ENCODE measurements around the gene CPA5.

The CPA5 gene

DNA sequence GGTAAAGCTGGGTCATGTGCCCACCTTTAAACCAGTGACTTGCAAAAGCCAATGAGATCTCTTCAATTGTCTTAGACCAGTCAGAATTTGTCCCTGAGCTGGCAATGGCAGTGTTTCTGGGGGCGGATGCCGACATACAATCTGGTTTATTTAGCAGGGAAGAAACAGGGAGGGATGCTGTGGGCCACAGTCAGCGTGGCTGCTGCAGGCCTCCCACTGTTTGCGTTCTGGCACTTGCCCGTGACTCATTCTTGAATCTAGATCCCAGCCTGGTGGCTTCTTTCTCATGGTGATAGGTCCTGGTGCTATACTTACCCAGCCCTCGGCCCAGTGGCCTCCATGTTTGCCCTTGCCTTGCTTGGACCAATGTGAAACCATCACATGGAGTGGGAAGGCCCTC lies 32.6 kb downstream of the CPA5 start:
- FAIRE-seq (no peak), DNase-seq (ENCODE audit: low spot score) (no peak)

DNA sequence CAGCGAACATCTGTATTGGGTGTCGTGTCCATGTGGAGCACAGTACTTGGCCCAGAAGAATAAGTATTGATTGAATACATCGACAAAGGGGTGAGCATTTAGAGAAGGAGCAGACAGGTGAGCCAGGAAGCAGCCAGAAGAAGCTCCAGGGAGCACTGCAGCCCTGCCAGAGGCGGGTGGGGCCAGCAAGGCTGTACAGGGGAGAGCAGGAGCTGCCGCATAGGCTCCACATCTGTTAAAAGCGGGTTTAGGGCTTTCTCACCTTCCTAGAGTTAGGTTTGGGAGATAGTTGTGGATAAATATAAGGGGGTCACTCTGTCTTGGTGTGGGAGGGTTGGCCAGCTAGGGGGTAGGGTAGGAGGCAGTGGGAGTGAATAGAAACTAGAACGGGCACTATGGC lies 34.4 kb downstream of the CPA5 start:
- no peak for FAIRE-seq
- no peak for DNase-seq (ENCODE audit: low spot score)

DNA sequence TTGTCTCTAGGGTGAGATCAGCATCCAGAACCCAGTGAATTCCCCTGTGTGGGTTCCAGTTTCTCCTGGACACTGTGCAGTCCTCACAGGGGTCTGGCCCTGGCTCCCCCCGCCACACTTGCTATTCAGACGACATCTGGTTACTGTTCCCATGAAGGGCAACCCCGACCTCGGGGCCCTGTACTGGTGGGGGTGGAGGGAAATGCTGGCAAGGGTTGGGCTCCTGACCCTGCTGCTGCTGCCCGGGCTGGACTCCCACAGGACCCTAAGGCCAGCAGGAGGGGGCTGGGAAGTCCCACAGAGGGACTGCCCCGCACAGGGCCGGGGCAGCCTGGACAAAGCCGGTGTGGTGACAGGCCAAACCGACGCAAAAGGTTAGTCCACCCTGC lies 34.9 kb downstream of the CPA5 start:
- no peak for DNase-seq (ENCODE audit: low spot score)
- FAIRE-seq = no peak

DNA sequence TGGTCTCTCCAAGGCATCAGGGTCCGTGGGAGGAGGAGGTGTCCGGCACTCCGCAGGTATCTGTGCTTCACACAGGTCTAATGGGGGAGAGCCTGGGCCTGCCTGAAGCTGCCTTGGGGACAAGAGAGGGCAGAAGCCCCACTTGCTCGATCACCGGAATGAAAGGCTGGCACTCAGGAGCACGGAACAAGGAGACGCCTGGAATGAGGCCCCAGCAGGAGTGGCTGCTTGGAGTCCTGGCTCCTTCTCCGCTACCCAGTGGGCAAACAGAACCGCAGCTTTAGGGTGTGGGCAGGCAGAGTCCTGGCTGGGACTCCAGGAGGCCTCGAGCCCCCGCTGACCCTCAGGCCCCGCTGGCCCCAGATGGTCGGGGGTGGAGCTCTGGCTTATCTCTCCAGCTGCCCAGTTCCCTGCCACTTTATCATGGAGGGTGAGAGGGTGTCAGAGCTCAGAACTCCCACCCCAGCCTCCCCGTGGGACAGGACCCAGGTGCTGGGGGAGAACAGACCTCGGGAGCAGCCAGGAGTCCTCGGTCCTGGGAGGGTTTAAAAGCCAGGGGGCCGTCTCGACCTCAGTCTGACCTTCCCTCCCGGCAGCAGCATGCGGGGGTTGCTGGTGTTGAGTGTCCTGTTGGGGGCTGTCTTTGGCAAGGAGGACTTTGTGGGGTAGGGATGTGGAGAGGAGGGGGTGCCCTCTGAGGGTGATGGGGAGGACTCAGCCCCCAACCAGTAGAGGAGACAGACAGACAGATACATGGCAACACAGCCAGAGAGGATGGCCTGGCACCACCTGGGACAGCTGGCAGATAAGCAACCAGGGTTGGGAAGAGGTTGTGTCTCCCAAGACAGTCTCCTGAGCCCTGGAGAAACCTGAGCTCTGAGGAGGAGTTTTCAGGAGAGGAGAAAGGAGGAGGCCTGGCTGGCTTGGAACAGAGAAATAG lies 35.6 kb downstream of the CPA5 start, which contains the start of gene CPA1:
TSS of gene CPA1 (plus strand) at position 574 of the 940 bp plus-strand sequence. CDS start at position 601, 27 bp downstream.
- FAIRE-seq (no peak), DNase-seq (ENCODE audit: low spot score) (no peak)

DNA sequence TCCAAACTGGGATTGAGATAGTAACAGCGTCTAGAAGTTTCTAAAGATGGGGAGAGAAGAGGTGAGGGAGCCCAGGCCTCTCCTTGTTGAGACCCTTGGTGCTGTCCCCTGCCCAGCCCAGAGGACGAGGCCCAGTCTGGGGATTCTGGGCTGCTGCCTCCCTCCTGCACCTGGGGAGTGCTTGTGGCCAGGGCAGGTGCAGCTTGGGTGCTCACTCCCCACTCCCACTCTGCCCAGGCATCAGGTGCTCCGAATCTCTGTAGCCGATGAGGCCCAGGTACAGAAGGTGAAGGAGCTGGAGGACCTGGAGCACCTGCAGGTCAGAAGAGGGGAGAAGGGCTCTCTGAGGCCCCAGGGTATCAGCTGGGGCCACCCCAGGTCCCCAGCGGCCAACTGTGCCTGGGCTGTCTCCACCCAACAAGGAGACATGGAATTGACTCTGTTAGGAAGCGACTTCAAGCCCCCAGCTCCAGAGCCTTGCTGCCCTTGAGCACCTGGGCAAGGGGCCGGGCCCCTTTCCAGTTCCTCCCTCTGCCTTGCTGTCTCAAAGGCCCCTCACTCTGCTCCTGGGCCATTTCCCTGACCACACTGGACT lies 36.3 kb downstream of the CPA5 start:
- DNase-seq (ENCODE audit: low spot score) (no peak), FAIRE-seq (no peak)

DNA sequence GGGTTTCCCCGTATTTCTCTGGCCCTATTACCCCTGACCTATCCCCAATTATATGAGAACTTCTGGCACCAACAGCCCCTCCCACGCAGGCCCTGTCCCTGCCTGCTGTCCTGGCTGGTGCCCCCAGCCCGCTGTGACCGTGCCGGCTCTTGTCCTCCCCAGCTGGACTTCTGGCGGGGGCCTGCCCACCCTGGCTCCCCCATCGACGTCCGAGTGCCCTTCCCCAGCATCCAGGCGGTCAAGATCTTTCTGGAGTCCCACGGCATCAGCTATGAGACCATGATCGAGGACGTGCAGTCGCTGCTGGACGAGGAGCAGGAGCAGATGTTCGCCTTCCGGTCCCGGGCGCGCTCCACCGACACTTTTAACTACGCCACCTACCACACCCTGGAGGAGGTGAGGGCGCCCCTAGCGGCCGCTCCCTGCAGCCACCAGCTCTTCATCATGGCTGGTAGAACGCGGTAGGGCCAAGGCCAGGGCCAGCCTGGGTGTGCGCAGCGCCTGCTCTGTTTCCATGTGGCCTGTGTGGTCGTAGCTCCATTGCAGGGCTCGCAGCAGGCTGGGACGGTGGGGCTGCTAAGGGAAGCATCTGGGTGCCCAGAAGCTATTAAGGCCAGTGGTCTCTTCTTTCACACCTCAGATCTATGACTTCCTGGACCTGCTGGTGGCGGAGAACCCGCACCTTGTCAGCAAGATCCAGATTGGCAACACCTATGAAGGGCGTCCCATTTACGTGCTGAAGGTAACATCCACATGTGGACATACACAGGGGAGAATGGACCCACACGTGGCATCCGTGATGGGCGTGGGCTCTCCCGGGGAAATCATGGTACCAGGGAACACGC lies 37.1 kb downstream of the CPA5 start:
- no peak for DNase-seq (ENCODE audit: low spot score)
- no peak for FAIRE-seq

DNA sequence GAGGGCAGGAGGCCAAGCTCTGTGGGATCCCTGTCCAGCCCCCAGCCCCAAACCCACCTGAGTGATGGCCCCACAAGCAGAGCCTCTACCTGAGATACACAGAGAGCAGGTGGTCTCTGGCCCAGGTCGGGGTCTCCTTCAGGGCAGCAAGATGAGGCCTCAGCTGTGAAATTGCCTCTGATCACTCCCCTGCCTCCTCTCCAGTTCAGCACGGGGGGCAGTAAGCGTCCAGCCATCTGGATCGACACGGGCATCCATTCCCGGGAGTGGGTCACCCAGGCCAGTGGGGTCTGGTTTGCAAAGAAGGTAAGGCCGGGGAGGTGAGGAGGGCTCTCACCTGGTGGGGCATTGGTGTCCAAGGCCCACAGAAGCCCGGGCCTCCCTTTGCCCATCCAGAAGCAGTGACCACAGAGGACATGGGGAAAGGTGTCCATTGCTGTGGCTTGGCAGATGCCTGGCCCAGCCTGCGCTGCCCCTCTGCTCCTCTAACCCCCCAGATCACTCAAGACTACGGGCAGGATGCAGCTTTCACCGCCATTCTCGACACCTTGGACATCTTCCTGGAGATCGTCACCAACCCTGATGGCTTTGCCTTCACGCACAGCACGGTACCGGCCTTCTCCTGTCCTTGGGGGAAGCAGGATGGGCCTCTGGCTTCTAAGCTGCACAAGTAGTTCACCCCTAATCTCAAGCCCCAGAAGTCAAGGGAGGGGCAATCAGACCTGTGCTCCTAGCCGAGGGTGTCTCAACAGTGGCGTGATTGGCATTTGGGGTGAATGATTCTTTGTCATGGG lies 38.8 kb downstream of the CPA5 start:
- no peak for FAIRE-seq
- DNase-seq (ENCODE audit: low spot score) = no peak

DNA sequence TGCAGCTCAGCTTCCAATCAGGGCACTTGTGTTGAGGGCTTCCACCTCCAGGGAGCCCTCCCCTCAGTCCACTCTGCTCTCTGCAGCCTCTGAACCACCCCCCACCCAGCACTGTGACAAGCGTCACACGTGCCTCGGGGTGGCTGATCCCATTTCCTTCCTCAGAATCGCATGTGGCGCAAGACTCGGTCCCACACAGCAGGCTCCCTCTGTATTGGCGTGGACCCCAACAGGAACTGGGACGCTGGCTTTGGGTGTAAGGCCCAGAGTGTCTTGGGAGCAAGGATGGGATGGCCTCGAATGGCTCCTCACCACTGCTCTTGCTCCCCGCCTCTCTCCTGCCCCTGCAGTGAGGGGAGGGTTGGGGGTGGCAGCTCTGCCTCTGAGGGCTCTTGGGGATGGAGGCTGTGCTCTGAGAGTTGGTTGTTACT lies 39.8 kb downstream of the CPA5 start:
- FAIRE-seq (no peak), DNase-seq (ENCODE audit: low spot score) (no peak)

DNA sequence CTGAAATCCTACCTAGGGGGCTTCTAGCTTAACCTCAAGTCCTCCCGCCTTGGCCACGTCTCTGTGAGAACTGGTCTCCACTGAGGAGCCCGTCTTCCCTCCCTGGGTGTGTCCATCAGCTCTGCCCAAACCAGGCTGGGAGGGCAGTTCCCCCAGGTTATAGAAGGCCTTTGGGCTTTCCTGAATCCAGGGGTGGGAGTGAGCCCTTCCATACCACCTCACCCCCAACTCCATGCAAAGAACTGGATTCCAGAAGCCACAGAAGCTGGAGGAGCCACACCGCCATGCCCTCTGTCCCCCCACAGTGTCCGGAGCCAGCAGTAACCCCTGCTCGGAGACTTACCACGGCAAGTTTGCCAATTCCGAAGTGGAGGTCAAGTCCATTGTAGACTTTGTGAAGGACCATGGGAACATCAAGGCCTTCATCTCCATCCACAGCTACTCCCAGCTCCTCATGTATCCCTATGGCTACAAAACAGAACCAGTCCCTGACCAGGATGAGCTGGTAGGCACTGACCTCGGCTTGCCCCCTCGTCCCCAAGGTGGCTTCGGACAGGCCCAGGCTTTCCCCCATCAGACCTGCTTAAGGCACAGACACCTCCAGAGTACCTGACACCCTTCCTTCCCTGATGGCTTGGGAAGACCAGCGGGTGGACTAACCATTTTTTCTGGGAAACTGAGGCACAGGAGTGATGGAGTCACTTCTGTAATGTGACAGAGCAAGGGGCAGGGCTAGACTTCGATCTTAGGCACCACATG lies 40.4 kb downstream of the CPA5 start:
- FAIRE-seq = no peak

DNA sequence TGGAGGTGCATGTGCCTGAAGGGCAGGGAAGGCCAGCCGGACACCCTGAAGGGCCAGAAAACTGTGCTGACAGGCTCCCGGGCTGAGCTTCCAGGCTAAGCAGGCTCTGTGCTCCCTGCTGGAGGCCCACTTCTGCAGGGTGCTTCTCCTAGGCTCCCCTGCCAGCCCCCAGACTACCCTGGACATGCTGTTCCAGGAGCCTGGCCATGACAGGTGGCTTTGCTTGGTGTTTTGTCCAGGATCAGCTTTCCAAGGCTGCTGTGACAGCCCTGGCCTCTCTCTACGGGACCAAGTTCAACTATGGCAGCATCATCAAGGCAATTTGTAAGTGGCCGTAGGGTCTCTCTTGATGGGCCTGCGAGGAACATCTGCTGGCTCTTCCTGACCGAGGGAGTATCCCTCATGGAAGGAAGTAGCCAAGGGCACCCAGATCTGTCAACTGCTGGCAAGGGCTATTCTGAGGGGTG lies 41.0 kb downstream of the CPA5 start:
- FAIRE-seq (no peak), DNase-seq (ENCODE audit: low spot score) (no peak)

More for the DNA sequence above, 40.4 kb downstream of the CPA5 start:
- DNase-seq (ENCODE audit: low spot score) = no peak

DNA sequence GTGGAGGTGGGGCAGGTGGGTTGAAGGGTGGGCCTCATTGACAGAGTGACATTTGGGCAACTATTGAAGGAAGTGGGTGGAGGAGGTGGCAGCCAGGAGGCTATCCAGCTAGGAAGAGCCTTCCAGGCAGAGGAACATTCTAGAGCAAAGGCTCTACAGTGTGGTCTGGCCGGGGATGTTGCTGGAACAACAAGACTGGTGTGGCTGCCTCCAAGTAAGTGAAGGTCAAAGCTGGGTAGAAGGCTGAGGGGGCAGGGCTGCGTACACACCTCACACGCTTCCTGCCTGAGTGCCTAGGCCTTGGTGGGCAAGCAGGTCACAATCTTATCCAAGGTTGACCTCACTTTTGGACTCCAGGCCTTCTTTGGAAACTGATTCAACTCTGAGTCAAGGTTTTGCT lies 42.3 kb downstream of the CPA5 start:
- FAIRE-seq = no peak
- no peak for DNase-seq (ENCODE audit: low spot score)

DNA sequence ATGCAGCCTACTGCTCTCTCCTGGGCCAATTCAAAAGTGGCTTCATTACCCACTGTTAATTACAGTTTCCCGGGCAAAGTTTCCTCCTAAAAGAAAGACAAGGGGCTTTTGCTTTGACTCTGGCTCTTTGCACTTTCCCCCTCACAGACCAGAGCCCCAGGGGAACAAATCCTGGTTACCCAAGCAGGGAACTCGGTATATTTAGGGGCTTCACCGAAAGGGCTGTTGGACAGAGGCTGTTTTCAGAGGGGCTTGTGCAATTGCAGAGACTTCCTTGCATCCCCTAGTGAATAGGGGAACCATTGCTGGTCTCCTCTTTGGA lies 42.7 kb downstream of the CPA5 start:
- no peak for DNase-seq (ENCODE audit: low spot score)
- no peak for FAIRE-seq

DNA sequence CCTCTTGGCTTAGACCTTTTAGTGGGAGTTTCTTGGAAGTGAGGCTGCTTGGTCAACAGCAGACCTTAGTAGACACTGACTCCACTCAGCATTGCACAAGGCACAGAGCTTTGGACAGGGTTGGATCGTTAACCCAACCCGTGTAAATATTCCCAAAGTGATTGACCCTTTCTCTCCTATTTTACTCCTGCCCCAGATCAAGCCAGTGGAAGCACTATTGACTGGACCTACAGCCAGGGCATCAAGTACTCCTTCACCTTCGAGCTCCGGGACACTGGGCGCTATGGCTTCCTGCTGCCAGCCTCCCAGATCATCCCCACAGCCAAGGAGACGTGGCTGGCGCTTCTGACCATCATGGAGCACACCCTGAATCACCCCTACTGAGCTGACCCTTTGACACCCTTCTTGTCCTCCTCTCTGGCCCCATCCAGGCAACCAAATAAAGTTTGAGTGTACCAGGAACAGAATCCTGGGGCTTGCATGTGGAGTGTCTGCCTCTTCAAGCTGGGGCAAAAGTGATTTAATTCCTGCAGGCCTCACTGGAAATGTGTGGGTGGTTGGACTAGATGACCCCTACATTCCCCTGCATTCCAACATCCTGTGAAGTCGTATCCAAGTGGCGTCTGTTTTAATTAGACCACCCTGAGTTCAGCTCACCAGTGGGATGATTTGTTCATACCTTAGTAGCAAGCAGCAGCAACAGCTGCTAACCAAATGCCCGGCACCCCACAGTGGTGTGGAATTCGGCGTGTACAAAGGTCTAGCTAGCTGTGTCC lies 43.2 kb downstream of the CPA5 start:
- no peak for DNase-seq (ENCODE audit: low spot score)

DNA sequence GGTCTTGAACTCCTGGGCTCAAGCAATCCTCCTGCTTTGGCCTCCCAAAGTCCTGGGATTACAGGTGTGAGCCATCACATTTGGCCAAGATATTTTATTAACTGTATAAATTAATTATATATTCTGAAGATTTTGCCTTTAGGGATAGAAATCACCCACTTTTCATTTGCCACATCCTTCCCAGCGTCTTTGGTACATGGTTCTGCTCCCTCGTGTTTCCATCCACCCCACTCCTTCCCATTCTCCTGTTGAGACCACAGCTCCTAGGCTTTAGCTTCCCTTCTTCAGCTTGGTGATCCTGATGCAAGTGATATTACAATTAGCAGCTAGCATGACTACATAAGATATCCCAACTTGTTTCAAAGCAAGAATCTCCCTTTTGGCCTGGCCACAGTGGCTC lies 44.1 kb downstream of the CPA5 start:
- FAIRE-seq = no peak
- DNase-seq (ENCODE audit: low spot score) = no peak

More for the DNA sequence above, 43.2 kb downstream of the CPA5 start:
- no peak for FAIRE-seq

DNA sequence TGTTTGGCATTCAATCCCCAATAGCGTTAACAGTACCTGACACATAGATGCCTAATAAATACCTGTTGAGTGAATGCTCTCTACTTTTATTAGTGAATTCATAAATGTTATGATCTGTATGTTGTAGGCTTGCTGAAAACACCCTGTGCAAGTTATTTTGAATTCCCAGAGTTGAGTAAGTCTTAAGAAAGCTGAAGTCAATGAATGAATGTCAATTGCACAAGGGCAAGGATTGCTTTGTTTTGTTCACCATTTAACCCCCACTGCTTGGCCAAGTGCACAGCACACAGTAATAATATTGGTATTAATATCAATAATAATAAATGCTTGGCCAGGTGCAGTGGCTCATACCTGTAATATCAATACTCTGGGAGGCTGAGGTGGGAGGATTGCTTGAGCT lies 45.9 kb downstream of the CPA5 start:
- FAIRE-seq (no peak), DNase-seq (ENCODE audit: low spot score) (no peak)

DNA sequence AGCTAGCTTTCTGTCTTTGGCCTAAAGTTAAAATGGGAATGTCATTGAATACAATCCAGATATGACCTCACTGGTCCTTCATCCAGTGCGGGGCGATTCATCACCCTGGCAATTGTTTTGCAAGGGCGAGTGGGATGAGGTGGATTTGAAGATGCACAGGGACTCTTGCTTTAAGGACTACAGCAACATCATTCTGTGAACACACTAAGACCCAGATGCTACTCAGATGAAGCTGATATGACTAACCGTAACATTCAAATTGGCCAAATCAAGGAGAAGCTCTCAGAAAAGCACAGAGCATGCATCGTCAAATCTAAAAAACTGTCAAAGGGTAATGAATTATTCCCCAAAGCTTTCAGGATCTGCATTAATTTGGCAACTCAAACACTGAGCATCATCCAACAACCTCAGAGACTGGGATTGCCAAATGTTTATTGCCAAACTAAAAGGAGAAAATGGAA lies 48.5 kb downstream of the CPA5 start:
- no peak for DNase-seq (ENCODE audit: low spot score)

DNA sequence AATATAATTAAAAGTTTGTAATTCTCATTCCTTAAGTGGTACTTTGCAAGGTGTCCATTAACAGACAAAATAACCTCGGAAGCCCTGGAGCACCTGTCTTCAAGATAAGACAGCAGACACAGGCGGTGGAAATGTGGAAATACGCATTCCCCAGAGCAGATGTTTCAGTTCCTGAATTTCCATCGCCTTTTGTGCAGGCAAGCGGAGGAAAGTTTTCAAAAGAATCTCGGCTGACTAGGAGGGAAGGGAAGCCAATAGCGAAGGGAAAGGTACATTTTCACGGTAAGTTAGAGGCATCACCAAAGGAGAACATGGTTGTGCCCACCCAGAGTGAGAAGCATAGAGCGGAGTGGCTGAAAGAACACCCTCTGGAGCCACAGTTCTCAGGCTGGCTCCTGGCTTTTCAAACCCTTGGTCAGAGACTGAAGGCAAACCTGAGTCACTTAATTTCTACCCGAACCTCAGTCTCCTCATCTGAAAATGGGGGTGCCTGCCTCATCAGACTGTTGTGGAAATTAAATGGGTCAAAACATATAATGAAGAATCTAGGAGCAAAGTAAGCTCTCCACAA lies 49.3 kb downstream of the CPA5 start:
- DNase-seq (ENCODE audit: low spot score) = no peak
- no peak for FAIRE-seq

More for the DNA sequence above, 48.5 kb downstream of the CPA5 start:
- FAIRE-seq = no peak

DNA sequence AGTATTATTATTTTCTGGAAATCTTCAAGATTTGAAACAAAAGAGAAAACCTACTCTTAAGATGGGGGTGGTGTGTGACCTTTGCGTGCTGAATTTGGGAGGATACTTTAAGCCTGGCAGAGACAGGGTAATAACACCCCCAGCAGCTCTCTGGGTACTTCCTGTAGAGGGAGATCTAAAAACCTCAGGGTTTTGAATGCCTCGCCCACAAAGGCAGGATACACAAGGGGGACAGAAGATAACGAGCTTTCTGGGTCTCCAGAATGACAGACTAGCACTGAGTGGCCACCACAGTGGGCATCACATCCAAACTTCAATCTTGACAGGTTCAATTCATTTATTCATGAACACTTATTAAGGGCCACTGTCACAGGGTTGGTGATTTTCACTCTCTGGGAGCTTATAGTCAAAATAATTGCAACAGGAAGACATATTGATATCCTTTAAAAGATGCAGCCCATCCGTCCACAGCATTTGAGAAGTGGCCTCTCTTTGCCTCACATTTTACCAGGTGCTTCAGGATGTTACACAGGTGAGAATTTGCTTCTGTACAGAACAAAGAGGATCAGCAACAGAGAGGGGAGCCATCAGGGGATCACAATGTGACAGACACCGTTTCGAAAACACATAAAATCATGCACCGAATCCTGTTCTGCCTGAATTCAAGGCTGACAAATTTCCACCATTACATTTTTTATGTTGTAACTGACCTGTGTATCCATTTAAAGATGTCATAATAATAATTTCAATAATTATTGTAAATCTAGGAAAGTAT lies 50.0 kb downstream of the CPA5 start:
- DNase-seq (ENCODE audit: low spot score) = no peak
- no peak for FAIRE-seq

Data from RCC 7860 (cell line).